ENCODE measurements around the gene FOCAD. TPM values are rescaled to one million over a fixed set of nuclear protein-coding genes. Genes with fewer than 3 reads are reported as not detected.

FOCAD gene
- total and polyA plus RNA-seq, 2 of the 8 experiments (the other 6 are each of a cell fraction or from before 2014, with no cell fraction given) = 22.0 to 38.4 TPM

DNA sequence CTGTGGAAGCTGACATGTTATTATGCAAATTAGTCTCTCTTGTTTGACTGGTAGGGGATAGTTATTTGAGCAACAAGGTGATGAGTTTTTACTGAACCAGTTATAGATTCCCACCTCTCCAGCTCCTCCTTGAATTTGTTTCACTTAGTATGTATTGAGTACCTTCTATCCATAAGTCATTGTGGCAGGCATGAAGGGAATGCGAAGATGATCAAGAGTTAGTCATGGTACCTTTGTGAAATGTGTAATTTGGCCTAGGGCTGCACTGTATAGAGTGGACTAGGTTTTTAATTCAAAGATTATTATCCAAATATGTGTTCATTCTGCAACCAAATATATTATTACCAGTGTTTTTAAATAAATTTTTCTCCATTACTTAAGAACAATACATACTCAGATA is 237.3 kb downstream of the FOCAD start:
- H3K4me1 ChIP-seq (replicated peaks in 1 of 4; ENCODE audit: control insufficient read depth in 3 of 4, insufficient read depth in 4 of 4, low read length in 3 of 4) = no peaks in the 10 kb centered on the region
- no peak overlapping the region for H2BK120ac ChIP-seq (replicated peaks; ENCODE audit: low read depth, low read length)
- no peak overlapping the region for H2AFZ ChIP-seq (ENCODE audit: low read length)
- no peaks in the 10 kb centered on the region for H3K27me3 ChIP-seq (replicated peaks in 1 of 4; ENCODE audit: control insufficient read depth in 3 of 4, extremely low read depth in 1 of 4, insufficient read depth in 3 of 4, low read length in 3 of 4)
- H4K5ac ChIP-seq (ENCODE audit: insufficient read length, low read depth, low read length) = no peak overlapping the region
- peaks cover 0 to 6% (median 0%) of the 10 kb centered on the region in 4 experiments; a peak in 3 of 8 replicates for H3K36me3 ChIP-seq (ENCODE audit: control insufficient read depth in 2 of 4, insufficient read depth in 4 of 4, low read length in 3 of 4)
- no peaks in the 10 kb centered on the region for H3K9me3 ChIP-seq (ENCODE audit: insufficient read depth in 2 of 2, low read depth in 1 of 2, low read length in 1 of 2)
- H2BK5ac ChIP-seq (ENCODE audit: low read depth, low read length) = no peak overlapping the region
- H3K27ac ChIP-seq (ENCODE audit: low read depth, low read length) = no peak overlapping the region
- no peak overlapping the region for H3K4me2 ChIP-seq (ENCODE audit: insufficient read depth in 1 of 2, low read depth in 2 of 2, low read length in 2 of 2)
- H3K23me2 ChIP-seq (ENCODE audit: low read depth, low read length) = no peaks in the 10 kb centered on the region
- CTCF ChIA-PET (ENCODE audit: partially characterized antibody) = interaction anchor here (0.8 kb wide), 1 partner anchor 20 kb away, joined by 3 read pairs; no protein-coding TSS in a partner anchor
- H3K23ac ChIP-seq (ENCODE audit: insufficient read length) = no peak overlapping the region
- no peak overlapping the region for H3K18ac ChIP-seq (ENCODE audit: extremely low read depth, low read length)
- WGBS, 2 experiments (ENCODE audit: extremely low coverage in 1 of 2, insufficient coverage in 1 of 2, insufficient read length in 1 of 2, insufficient replicate concordance in 2 of 2, low coverage in 1 of 2, low lambda C conversion rate in 2 of 2, missing lambda C conversion rate in 1 of 2) = 97% methylated on average over 1 of the region's 1 CpG; no CpG with 5 or more reads in 1 of the 2 experiments
- no peak overlapping the region for H3K14ac ChIP-seq (ENCODE audit: insufficient read length)
- H3K79me2 ChIP-seq (ENCODE audit: control insufficient read depth in 1 of 2, insufficient read depth in 2 of 2, low read length in 2 of 2) = no peaks in the 10 kb centered on the region
- no peak overlapping the region for H3K4ac ChIP-seq (replicated peaks; ENCODE audit: insufficient read length, low read depth, low read length)
- no peak overlapping the region for H3K56ac ChIP-seq (replicated peaks; ENCODE audit: insufficient read length, low read depth, low read length)
- H2AK5ac ChIP-seq (ENCODE audit: low read depth, low read length) = no peak overlapping the region
- POLR2A ChIA-PET (ENCODE audit: partially characterized antibody) = no interaction called here
- H4K91ac ChIP-seq (replicated peaks; ENCODE audit: insufficient read length, low read length) = no peak overlapping the region
- H4K8ac ChIP-seq (ENCODE audit: extremely low read depth, insufficient read depth, low read length) = no peak overlapping the region
- no peak overlapping the region for H2BK20ac ChIP-seq (ENCODE audit: low read length)
- no peak overlapping the region for H3K9ac ChIP-seq (replicated peaks in 1 of 4; ENCODE audit: extremely low read depth in 1 of 4, low read depth in 3 of 4, low read length in 3 of 4)
- TF ChIP-seq EZH2 (IDR thresholded peaks at IDR 0.05; ENCODE audit: low read depth, low read length, severe bottlenecking) (no peak), BACH1 (IDR thresholded peaks at IDR 0.05; ENCODE audit: low read length) (no peak), TBP (IDR thresholded peaks at IDR 0.05; ENCODE audit: low read depth, low read length) (no peak), KDM4A (IDR thresholded peaks at IDR 0.05; ENCODE audit: low read depth, low read length, severe bottlenecking) (no peak), CEBPB (IDR thresholded peaks at IDR 0.05; ENCODE audit: low read depth, low read length) (no peak), POU5F1 (IDR thresholded peaks at IDR 0.05; ENCODE audit: low read depth, low read length) (no peak), PHF8 (conservative IDR thresholded peaks at IDR 0.05; ENCODE audit: low read depth, low read length) (no peak), SUZ12 (IDR thresholded peaks at IDR 0.05; ENCODE audit: low read length) (no peak), YY1 (IDR thresholded peaks at IDR 0.05; ENCODE audit: low read depth, low read length) (no peak), BRCA1 (IDR thresholded peaks at IDR 0.05; ENCODE audit: low read depth, low read length) (no peak), SRF (IDR thresholded peaks at IDR 0.05; ENCODE audit: low read depth, low read length) (no peak)
- no peak overlapping the region for H2BK12ac ChIP-seq (ENCODE audit: low read depth, low read length)
- H4K20me1 ChIP-seq (replicated peaks in 1 of 2; ENCODE audit: control insufficient read depth in 1 of 2, insufficient read depth in 2 of 2, low read length in 2 of 2) = no peaks in the 10 kb centered on the region
- H3K4me3 ChIP-seq (ENCODE audit: extremely low read depth in 1 of 4, insufficient read depth in 2 of 4, low read depth in 3 of 4, low read length in 4 of 4) = no peak overlapping the region
- DNase-seq (ENCODE audit: low read depth in 1 of 2, low spot score in 2 of 2) (no peak), FAIRE-seq (no peak)
- no peaks in the 10 kb centered on the region for H3K79me1 ChIP-seq (ENCODE audit: low read depth, low read length)
- no peak overlapping the region for H2BK15ac ChIP-seq (ENCODE audit: low read length)

Data from H1 (cell line).